NCI-H2171 (cell line): ENCODE measurements around the gene HOTAIR.

Source experiments
- DNase-seq: peaks from one replicate; lab custom pipeline; 2025; lab: John Stamatoyannopoulos, UW

HOTAIR gene

GRCh38 chr12:54011665-54012532 lies 37.1 kb upstream of the HOTAIR start:
- DNase-seq, result no peak

DNA sequence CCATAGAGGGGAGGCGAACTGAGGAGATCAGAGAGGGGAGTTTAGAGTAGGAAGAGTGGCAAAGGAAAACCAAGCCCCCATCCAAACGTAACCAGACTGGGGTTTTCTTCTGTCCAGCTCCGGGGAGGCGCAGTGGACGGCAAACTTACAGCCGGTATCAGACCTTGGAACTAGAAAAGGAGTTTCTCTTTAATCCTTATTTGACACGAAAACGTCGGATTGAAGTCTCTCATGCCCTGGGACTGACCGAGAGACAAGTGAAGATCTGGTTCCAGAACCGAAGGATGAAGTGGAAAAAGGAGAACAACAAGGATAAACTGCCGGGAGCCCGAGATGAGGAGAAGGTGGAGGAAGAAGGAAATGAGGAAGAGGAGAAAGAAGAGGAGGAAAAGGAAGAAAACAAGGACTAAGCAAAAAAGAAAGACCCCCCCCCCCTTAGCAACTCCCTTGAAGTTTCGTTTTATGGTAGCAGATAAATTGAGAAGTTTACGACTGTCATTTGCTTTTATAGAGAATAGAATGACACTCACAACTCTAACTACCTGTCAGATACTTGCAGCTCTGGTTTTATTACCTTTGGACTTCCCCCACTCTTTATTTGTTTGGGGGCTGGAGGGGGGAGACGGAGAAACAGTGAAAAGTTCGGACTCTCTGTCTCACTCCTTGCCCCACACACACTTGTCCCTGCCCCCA lies 36.4 kb upstream of the HOTAIR start:
- DNase-seq, result no peak

GRCh38 chr12:54010053-54010971 lies 35.6 kb upstream of the HOTAIR start:
- DNase-seq, result no peak

DNA sequence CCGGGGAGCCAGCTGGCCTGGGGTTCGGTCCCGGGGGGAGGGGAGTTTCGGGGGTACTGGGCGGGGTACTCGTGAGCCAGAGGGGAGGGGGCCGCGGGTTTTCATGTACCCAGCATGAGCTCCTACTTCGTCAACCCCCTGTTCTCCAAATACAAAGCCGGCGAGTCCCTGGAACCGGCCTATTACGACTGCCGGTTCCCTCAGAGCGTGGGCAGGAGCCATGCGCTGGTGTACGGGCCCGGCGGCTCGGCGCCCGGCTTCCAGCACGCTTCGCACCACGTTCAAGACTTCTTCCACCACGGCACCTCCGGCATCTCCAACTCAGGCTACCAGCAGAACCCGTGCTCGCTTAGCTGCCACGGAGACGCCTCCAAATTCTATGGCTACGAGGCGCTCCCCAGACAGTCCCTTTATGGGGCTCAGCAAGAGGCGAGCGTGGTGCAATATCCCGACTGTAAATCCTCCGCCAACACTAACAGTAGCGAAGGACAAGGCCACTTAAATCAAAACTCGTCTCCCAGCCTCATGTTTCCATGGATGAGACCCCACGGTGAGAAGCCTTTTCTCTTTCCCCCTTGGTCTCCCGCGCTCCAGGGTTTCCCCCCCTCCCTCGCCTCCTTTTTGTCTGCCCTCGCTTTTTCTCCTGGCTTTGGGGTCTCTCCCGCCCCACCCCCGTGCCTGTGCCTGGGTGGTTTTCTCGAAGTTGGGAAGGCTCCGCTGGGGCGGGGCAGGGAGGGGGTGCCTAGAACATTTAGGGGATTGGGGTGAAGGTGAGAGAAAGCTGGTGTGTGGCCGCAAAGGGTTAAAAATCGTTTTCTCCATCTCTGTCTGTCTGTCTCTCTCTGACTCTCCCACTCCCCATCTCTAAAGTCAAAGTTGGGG lies 34.7 kb upstream of the HOTAIR start:
- DNase-seq, result no peak

GRCh38 chr12:54008260-54008552 lies 33.5 kb upstream of the HOTAIR start:
- DNase-seq, result no peak

GRCh38 chr12:54007538-54008259 lies 32.9 kb upstream of the HOTAIR start:
- DNase-seq, result no peak

GRCh38 chr12:54006559-54007220 lies 31.9 kb upstream of the HOTAIR start:
- DNase-seq, result no peak

DNA sequence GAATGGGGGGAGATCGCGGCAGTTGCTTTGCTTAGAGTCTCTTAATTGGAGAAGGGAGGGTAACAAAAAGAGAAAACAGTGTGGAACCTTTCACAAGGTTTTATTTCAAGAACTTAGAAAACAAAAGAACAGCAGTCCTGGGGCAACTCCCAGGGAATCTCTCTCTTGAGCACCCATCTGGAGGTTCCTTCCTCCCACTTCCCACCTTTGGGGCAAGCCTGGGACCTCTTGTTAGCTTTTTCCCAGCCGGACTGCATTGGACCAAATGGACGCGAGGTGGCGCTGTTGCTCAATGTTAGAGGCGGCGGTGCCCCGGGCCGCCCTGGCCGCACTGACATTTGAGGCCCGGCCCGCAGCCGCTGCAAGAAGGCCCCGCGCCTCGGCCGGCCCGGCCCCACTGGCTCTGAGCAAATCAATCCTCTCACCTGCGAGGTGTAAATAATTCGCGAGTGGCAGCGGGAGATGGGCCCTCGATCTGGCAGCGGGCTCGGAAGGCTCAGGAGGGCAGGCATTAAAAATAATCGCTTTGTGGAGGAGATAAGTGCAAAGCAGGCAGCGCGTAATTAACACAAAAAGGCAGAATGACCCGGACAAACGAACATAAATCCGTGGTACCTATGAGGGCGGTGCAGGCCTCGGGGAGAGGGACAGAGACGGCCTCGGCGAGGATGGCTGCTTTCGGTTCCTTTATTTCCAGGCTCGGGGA lies 31.3 kb upstream of the HOTAIR start:
- DNase-seq, result peak; percentile 71

DNA sequence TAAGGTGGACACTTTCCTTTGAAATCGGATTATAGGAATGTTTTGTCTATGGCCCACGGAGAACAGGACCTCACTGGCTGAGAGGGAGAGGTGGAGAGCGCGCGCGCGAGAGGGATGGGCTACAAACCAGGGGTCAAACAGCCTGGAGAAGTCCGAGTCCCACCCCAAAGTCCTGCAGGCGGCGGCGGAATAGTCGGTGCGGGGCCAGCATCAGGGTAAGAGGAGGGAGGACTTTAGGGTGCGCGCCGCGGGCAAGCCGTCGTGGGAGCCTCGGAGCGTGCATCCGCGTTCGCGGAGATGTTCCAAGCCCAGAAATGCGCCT lies 30.7 kb upstream of the HOTAIR start:
- DNase-seq, result no peak

- DNase-seq, result no peak
These were observed 30.2 kb upstream of the HOTAIR start for GRCh38 chr12:54004841-54005530.

GRCh38 chr12:54004063-54004840 lies 29.5 kb upstream of the HOTAIR start:
- no peak for DNase-seq

- no peak for DNase-seq
These were observed 28.9 kb upstream of the HOTAIR start for GRCh38 chr12:54003625-54004024.

DNA sequence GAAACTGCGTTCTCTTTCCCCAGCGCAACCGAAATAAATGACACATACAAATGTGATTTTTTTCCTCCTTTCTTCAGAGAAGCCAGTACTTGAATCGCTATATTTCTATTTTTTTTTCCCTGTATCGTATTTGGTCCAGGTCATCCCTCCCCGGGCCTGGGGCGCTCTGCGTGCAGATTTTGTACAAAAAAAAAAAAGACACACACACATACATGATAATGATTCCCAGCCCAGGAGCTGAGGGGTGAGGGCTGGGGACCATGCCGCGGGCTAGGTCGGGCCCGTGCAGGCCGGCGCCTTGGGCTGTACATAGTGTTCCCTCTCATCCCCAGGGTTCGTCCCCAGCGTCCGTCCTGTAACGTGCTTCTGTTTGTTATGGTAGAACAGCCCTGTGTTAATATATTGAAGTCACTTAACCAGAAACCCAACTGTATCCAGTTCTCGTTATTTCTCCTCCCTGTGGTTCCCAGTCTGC lies 28.2 kb upstream of the HOTAIR start:
- DNase-seq, result no peak

- DNase-seq, result no peak
These were observed 27.6 kb upstream of the HOTAIR start for GRCh38 chr12:54002278-54002914.

DNA sequence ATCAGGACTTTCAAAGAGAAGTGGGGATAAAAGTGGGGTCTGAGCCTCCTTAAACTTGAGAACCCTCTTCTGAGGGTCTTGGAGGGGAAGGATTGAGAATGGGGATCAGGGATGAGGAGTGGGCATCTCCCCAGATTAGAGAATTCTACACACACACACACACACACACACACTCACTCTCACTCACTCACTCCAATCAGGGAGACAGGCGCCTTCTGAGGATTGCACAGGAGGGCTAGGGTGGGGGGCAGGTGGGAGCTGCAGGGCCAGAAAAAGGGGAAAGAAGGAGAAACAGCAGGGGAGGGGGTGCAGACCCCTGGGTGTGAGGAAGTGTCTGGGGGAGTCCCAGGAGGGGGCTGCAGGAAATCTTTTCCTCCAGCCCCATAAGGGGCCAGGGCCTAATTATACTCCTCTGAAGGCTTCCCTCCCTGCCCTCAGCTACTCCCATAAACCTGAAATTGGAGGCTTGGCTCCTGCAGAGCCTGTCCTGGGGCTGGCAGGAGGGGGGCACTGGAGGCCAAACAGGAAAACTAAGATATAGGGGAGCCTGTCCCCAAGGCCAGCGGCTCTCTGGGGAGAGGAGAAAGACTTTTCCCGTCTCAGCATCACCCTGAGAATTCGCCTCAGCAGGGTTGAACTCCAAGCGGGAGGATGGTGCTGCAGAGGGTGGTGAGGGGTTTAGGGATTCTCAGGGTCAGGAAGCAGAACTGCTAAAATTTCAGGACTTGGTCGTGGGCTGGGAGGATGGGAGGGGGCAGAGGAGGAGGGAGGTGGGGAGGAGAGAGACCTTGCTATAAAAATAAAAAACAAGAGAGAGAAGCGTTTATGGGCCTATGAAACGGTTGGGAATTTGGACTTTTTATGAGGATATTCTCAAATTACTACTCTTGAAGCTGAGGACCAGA lies 26.8 kb upstream of the HOTAIR start:
- DNase-seq, result no peak
